ENCODE data around the gene CSDE1. TPM values are rescaled to one million over a fixed set of nuclear protein-coding genes. Genes with fewer than 3 reads are reported as not detected.
A peak's percentile ranks its signal among the peaks of the same experiment; 100 is the strongest.
"Not testable (repeated sequence)": the region's sequence is repeated elsewhere in the genome, so short reads cannot be mapped to it uniquely, and the experiment has no call there.

The CSDE1 gene
- total RNA-seq, 8 experiments from 2014 or later: 343 to 800 (median 541) TPM

GRCh38 chr1:114758256-114758832 lies 560 bp upstream of the CSDE1 start:
- ATAC-seq (replicated peaks in 6 of 8): no peak
- peaks cover 20 to 26% of the 10 kb centered on the region in 2 donors for H3K4me1 ChIP-seq (replicated peaks in 1 of 2)
- in situ Hi-C loops (cut with MboI; ENCODE audit: low pct_unique_long_range_greater_than_20kb in 2 of 9, low sequenced_read_pairs in 9 of 9, unreplicated experiment in 9 of 9): no loop called here
- peak overlapping the region; percentile 100 for H3K27ac ChIP-seq
- peak overlapping the region; percentile 78 to 99 (median 94) for H3K4me3 ChIP-seq
- 27 to 100% (median 59%) methylated on average over 2 to 6 of the region's 6 CpGs for WGBS, 10 experiments

DNA sequence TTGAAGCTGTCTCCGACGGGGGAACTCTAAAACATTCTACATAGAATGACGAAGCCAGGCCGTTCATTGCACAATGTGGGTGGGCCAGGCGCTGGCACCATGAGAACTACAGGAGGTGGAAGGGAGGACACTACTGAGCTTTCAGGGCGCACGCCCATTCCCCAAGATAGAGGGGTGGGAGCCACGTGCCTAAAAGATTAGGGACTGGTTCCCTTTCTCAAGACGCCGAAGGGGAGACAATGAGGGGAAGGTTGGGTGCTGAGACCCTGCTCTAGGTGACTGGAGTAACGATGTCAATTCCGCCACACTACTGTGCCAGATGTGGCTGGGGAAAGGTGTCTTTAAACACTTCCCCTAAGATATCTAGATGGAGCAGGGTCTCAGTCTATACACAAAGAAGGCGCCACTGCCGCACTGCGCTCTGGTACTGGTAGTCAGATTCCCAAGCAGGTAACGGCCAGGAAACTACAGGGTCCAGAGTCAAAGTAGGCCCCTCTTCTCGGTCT lies 782 bp downstream of the CSDE1 start:
- in situ Hi-C loops (cut with MboI; ENCODE audit: low pct_unique_long_range_greater_than_20kb in 2 of 9, low sequenced_read_pairs in 9 of 9, unreplicated experiment in 9 of 9): no loop called here
- peak; percentile 14 to 28 (median 21) for ATAC-seq (replicated peaks in 6 of 8)
- WGBS, 10 experiments: 0 to 5% (median 0%) methylated on average over 1 to 7 of the region's 17 CpGs; no CpG with 5 or more reads in 3 of the 10 experiments
- Histone ChIP-seq H3K27ac (peak overlapping the region; percentile 100), H3K4me3 (peak overlapping the region; percentile 78 to 99 (median 94)), H3K4me1 (replicated peaks in 1 of 2) (peaks cover 23 to 26% of the 10 kb centered on the region in 2 donors)

DNA sequence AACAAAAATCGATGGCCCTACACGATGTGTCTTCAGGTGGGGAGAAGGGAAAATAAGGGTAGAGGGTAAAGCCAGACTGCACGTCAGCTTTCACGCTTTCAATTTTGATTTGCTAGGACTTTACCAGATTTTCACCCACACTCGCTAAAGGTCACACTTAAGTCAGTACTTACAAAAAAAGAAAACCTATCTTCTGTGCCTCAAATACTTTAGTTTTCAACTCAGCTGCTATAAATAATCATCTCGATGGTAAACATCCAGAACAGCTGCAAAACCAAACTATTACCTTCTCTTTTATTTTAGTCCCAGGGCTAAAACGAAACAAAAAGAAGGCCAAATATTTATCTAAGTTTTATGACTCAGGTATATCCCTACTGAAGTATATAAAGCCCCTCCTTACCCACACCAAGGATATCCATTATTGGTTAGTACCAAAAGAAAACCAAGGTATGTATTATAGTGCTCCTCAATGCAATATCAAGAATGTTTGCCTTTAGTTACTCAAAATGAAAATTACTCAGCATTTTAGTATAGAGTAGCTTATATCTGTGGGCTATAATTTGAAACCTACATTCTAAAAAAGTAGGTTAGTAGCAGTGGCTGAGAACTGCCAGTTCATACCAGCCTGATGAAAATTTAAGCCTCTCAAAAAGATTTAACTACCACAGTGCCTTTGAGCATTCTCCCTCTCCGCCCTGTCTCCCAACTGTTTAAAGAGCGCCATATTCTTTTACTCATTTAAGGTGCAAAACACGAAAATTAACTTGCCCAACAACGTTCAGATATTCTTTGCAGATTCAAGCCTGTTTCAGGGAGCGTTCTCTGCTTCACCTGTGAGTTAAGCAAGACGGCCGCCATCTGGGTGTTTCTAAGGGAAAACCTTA lies 1.5 kb downstream of the CSDE1 start:
- 23 to 44% (median 37%) methylated on average over 4 to 14 of the region's 14 CpGs for WGBS, 10 experiments
- H3K4me3 ChIP-seq: peak overlapping the region; percentile 78 to 99 (median 94)
- no peak for ATAC-seq (replicated peaks in 6 of 8)
- H3K4me1 ChIP-seq (replicated peaks in 1 of 2): peaks cover 29 to 31% of the 10 kb centered on the region in 2 donors
- in situ Hi-C loops (cut with MboI; ENCODE audit: low pct_unique_long_range_greater_than_20kb in 2 of 9, low sequenced_read_pairs in 9 of 9, unreplicated experiment in 9 of 9): no loop called here
- H3K27ac ChIP-seq: peak overlapping the region; percentile 100

GRCh38 chr1:114755006-114755931 lies 2.5 kb downstream of the CSDE1 start:
- no peak overlapping the region for H3K27ac ChIP-seq
- peak overlapping the region; percentile 78 to 99 (median 94) for H3K4me3 ChIP-seq
- in situ Hi-C loops (cut with MboI; ENCODE audit: low pct_unique_long_range_greater_than_20kb in 2 of 9, low sequenced_read_pairs in 9 of 9, unreplicated experiment in 9 of 9): no loop called here
- peaks cover 35 to 41% of the 10 kb centered on the region in 2 donors for H3K4me1 ChIP-seq (replicated peaks in 1 of 2)
- ATAC-seq (replicated peaks in 6 of 8): no peak
- 40 to 93% (median 74%) methylated on average over 1 to 7 of the region's 7 CpGs for WGBS, 10 experiments

- WGBS, 10 experiments: 81 to 100% (median 96%) methylated on average over 1 to 5 of the region's 6 CpGs; no CpG with 5 or more reads in 2 of the 10 experiments
- H3K4me1 ChIP-seq (replicated peaks in 1 of 2): peaks cover 38 to 44% of the 10 kb centered on the region in 2 donors
- H3K27ac ChIP-seq; ATAC-seq (replicated peaks in 6 of 8); H3K4me3 ChIP-seq; in situ Hi-C loops (cut with MboI; ENCODE audit: low pct_unique_long_range_greater_than_20kb in 2 of 9, low sequenced_read_pairs in 9 of 9, unreplicated experiment in 9 of 9): not testable (repeated sequence)
These were observed 4.1 kb downstream of the CSDE1 start for GRCh38 chr1:114753702-114754101.

DNA sequence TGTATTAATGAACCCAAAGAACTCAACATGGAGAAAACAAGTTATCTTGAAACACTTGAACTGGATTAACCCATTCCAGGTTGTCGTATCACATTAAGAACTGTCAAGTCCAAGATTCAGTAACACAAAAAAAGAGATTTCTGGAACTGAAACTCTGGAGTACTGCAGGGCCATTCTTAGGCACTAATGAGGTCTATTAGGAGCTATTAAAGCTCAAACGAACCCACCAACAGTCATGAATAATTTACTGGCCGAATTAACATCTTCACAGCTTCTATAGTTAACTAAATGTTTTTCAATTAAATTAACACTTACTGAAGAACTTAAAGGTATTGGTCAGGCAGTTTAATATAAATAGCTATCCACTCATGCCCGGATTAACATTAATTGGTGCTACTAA lies 4.6 kb downstream of the CSDE1 start:
- H3K27ac ChIP-seq: no peak overlapping the region
- 28 to 80% (median 68%) methylated on average over 2 to 4 of the region's 4 CpGs; no CpG with 5 or more reads in 1 of the 10 experiments for WGBS, 10 experiments
- in situ Hi-C loops (cut with MboI; ENCODE audit: low pct_unique_long_range_greater_than_20kb in 2 of 9, low sequenced_read_pairs in 9 of 9, unreplicated experiment in 9 of 9): no loop called here
- no peak for ATAC-seq (replicated peaks in 6 of 8)
- peaks cover 35 to 39% of the 10 kb centered on the region in 2 donors for H3K4me1 ChIP-seq (replicated peaks in 1 of 2)
- no peak overlapping the region for H3K4me3 ChIP-seq

- no peak overlapping the region for H3K27ac ChIP-seq
- WGBS, 10 experiments: 52 to 100% (median 91%) methylated on average over 2 to 5 of the region's 5 CpGs
- in situ Hi-C loops (cut with MboI; ENCODE audit: low pct_unique_long_range_greater_than_20kb in 2 of 9, low sequenced_read_pairs in 9 of 9, unreplicated experiment in 9 of 9): no loop called here
These were observed 7.0 kb downstream of the CSDE1 start for GRCh38 chr1:114750780-114751179.

GRCh38 chr1:114749835-114750234 lies 7.9 kb downstream of the CSDE1 start:
- no peak overlapping the region for H3K4me3 ChIP-seq
- ATAC-seq (replicated peaks in 6 of 8): no peak
- H3K27ac ChIP-seq: no peak overlapping the region
- WGBS, 10 experiments: 67 to 100% (median 87%) methylated on average over 3 to 5 of the region's 5 CpGs
- in situ Hi-C loops (cut with MboI; ENCODE audit: low pct_unique_long_range_greater_than_20kb in 2 of 9, low sequenced_read_pairs in 9 of 9, unreplicated experiment in 9 of 9): no loop called here
- H3K4me1 ChIP-seq (replicated peaks in 1 of 2): peaks cover 20 to 25% of the 10 kb centered on the region in 2 donors

More at GRCh38 chr1:114750780-114751179, 7.0 kb downstream of the CSDE1 start:
- Histone ChIP-seq H3K4me3 (no peak overlapping the region), H3K4me1 (replicated peaks in 1 of 2) (peaks cover 29 to 34% of the 10 kb centered on the region in 2 donors)
- peak in 3 of 8 experiments; percentile 24 to 35 (median 31) for ATAC-seq (replicated peaks in 6 of 8)

DNA sequence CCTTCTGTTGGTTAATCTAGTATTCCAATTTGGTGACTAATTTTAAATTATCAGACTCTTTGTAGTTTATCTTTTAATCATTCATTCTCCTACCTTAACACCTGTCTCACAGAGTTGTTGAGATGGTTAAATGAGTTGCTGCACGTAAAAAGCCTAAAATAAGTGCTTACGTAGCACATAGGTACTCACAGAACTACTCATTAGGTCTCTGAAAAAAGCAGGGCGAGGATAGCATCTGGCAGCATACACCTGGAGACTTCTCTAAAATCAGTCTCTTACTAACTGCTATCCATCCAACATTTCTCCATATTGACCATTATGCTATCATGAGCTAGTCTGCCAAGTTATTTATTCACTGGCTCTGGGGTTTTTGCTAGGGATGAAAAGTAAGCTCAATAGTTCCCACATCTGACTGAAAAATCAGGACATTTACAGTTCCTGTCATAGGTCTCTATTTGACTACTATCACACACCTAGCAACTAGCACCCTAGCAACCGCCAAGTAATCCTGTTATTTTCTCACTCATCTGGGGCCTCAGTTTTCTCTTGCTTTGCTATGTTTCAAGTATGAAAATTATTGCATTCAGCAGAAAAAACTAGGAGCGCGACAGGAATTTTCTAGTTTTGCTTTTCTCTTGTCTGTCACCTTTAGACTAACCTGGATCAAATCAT lies 11.2 kb downstream of the CSDE1 start:
- Histone ChIP-seq H3K4me1 (replicated peaks in 1 of 2) (peaks cover 10 to 17% of the 10 kb centered on the region in 2 donors), H3K4me3 (no peak overlapping the region), H3K27ac (no peak overlapping the region)
- in situ Hi-C loops (cut with MboI; ENCODE audit: low pct_unique_long_range_greater_than_20kb in 2 of 9, low sequenced_read_pairs in 9 of 9, unreplicated experiment in 9 of 9): no loop called here
- peak in 4 of 8 experiments; percentile 23 to 65 (median 39) for ATAC-seq (replicated peaks in 6 of 8)
- WGBS, 10 experiments: 72 to 100% (median 88%) methylated on average over 1 to 6 of the region's 6 CpGs

DNA sequence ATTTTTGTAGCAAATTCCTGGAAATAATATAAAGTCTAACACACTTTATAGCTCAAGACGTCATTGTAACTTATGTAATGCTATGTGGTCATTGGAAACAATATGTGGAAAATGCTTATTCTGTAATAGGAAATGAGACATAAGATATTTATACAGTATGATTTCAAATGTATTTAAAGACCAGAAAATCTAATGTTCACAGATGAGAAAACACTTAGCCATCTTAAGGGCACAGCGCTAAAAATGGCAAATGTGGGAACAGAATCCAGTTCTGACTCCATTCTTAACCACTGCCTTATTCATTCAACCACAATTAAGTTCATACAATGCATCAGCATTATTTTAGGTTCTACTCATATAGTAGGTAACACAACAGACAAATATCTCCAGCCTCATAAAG lies 12.5 kb downstream of the CSDE1 start:
- no peak overlapping the region for H3K4me3 ChIP-seq
- ATAC-seq (replicated peaks in 6 of 8): no peak
- H3K4me1 ChIP-seq (replicated peaks in 1 of 2): peaks cover 3 to 4% of the 10 kb centered on the region in 2 donors
- in situ Hi-C loops (cut with MboI; ENCODE audit: low pct_unique_long_range_greater_than_20kb in 2 of 9, low sequenced_read_pairs in 9 of 9, unreplicated experiment in 9 of 9): no loop called here
- no peak overlapping the region for H3K27ac ChIP-seq
- 44 to 100% (median 88%) methylated on average over 1 to 2 of the region's 2 CpGs; no CpG with 5 or more reads in 1 of the 10 experiments for WGBS, 10 experiments

DNA sequence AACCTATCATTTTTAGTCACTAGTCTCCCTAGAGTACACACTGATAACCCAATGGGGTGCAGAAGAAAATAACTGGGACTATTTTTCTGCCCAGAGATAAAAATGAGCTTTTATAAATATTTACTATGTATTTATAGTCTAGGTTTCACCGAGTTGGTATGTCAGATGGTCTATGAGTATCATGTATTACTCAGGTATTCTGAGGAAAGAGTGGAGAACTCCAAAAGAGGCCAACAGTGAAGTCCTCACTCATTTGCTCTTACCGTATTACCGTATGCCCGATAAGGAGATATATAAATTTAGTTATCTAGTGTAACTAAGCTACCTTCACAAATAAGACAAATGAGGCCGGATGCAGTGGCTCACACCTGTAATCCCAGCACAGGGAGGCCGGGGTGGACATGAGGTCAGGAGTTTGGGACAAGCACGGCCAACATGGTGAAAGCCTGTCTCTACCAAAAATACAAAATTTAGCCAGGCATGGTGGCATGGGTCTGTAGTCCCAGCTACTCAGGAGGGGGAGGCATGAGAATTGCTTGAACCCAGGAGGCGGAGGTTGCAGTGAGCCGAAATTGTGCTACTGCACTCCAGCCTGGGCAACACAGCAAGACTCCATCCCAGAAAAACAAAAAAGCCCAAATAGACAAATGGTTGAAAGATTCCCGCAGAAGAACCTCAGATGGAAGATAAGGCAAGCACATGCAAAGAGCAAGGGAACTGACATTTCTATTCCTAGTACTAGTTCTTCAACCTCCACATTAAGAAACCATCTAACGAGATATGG lies 15.6 kb downstream of the CSDE1 start:
- no peak overlapping the region for H3K4me3 ChIP-seq
- WGBS, 10 experiments: 92 to 100% (median 99%) methylated on average over 2 to 11 of the region's 11 CpGs
- in situ Hi-C loops (cut with MboI; ENCODE audit: low pct_unique_long_range_greater_than_20kb in 2 of 9, low sequenced_read_pairs in 9 of 9, unreplicated experiment in 9 of 9): no loop called here
- no peaks in the 10 kb centered on the region for H3K4me1 ChIP-seq (replicated peaks in 1 of 2)
- ATAC-seq (replicated peaks in 6 of 8): no peak
- H3K27ac ChIP-seq: no peak overlapping the region
